K562 (cell line): ENCODE measurements around the gene ANKZF1. TPM values are rescaled to one million over a fixed set of nuclear protein-coding genes. Genes with fewer than 3 reads are reported as not detected.

Experiments
- ARID4B ChIP-seq: sonication (generic); formaldehyde crosslinking; IDR thresholded peaks from 2 replicates; pipeline ENCODE4 v1.8.0; 2022; ENCODE audit warnings: mild to moderate bottlenecking, missing genetic modification reagents
- CHD1 ChIP-seq: fragments of 200-600 bp; sonication (generic); IDR thresholded peaks from one replicate; pipeline ENCODE4 v1.6.1; 2012; ENCODE audit warnings: mild to moderate bottlenecking, moderate library complexity, low read length, inconsistent platforms
- CHD4 ChIP-seq: fragments of 200-600 bp; sonication (generic); IDR thresholded peaks from 3 replicates; pipeline ENCODE4 v1.6.1; 2012; ENCODE audit warnings: low read depth, mild to moderate bottlenecking, mixed read lengths, low read length, inconsistent platforms; ENCODE audit not compliant: insufficient read depth, insufficient replicate concordance, poor library complexity, severe bottlenecking
- ESRRB ChIP-seq: fragments of 250-450 bp; sonication (Bioruptor Pico); IDR thresholded peaks from 2 replicates; pipeline ENCODE4 v1.5.0; 2020; ENCODE audit warnings: mild to moderate bottlenecking, moderate library complexity, borderline replicate concordance
- HDGF ChIP-seq: fragments of 450-650 bp; IDR thresholded peaks from 2 replicates; pipeline ENCODE4 v1.6.1; 2016
- NCOR1 ChIP-seq: fragments of 450-650 bp; IDR thresholded peaks from 2 replicates; pipeline ENCODE4 v1.6.1; 2016; ENCODE audit warnings: mild to moderate bottlenecking, moderate library complexity
- NR1H2 ChIP-seq: sonication (generic); formaldehyde crosslinking; IDR thresholded peaks from 2 replicates; pipeline ENCODE4 v1.4.0; 2020; ENCODE audit warnings: mild to moderate bottlenecking, missing genetic modification reagents
- PCBP1 ChIP-seq: fragments of 200-400 bp; formaldehyde crosslinking; IDR thresholded peaks from 2 replicates; pipeline ENCODE4 v1.6.1; 2018; ENCODE audit warnings: mild to moderate bottlenecking, low read depth, low read length; ENCODE audit not compliant: poor library complexity, severe bottlenecking
- RUNX1 ChIP-seq: sonication (generic); IDR thresholded peaks from 2 replicates; pipeline ENCODE4 v1.6.1; 2016; ENCODE audit warnings: antibody characterized with exemption, low read depth
- THRB ChIP-seq: fragments of 450-650 bp; formaldehyde crosslinking; conservative IDR thresholded peaks from 2 replicates; pipeline ENCODE4 v1.4.0; 2022; ENCODE audit warnings: mild to moderate bottlenecking, missing genetic modification characterization
- YBX1 ChIP-seq: fragments of 450-650 bp; IDR thresholded peaks from 2 replicates; pipeline ENCODE4 v1.7.1; 2016; ENCODE audit warnings: mild to moderate bottlenecking
- ZBTB5 ChIP-seq: fragments of 450-650 bp; IDR thresholded peaks from 2 replicates; pipeline ENCODE4 v1.6.1; 2017; ENCODE audit warnings: antibody characterized with exemption
- ZNF551 ChIP-seq: fragments of 250-450 bp; sonication (Bioruptor Pico); IDR thresholded peaks from 2 replicates; pipeline ENCODE4 v1.5.0; 2021; ENCODE audit warnings: mild to moderate bottlenecking, moderate library complexity
- ZNF695 ChIP-seq: fragments of 450-650 bp; formaldehyde crosslinking; IDR thresholded peaks from 2 replicates; pipeline ENCODE4 v1.4.0; 2020; ENCODE audit warnings: mild to moderate bottlenecking, moderate library complexity
- polyA plus RNA-seq, 8 experiments: library from polyadenylated mRNA; depleted of rRNA in 4 of 8; stranded (reverse) in 5 of 8; unstranded in 3 of 8; fragments of >200 nt; fragmentation: Nextera tagmentation in 2 of 8; fragmentation: Illumina TruSeq in 1 of 8; extraction: Ambion mirVana in 2 of 8; extraction: Trizol in 1 of 8; gene quantifications; 2 replicates each; pipeline versions ENCODE4 v1.2.1 to v1.2.3, GENCODE V29; 2011 to 2014; ENCODE audit warnings: inconsistent platforms in 1 of 8, missing spikeins in 1 of 8
- total RNA-seq, 7 experiments: library from RNA; depleted of rRNA in 6 of 7; stranded (reverse); fragments of >200 nt in 6 of 7; fragmentation: Illumina TruSeq in 2 of 7; extraction: Trizol in 2 of 7; gene quantifications; 2 replicates each; pipeline versions ENCODE4 v1.2.1 to v1.2.3, GENCODE V29; 2011 to 2021; ENCODE audit warnings: low replicate concordance in 1 of 7

ANKZF1 gene
- total and polyA plus RNA-seq, 9 of the 15 experiments (the other 6 are each of a cell fraction or from before 2014, with no cell fraction given), result 3.1 to 60.6 (median 31.0) TPM

GRCh38 chr2:219279151-219279915, 49.7 kb downstream of the ANKZF1 start, which contains the start of gene DNAJB2 (continued):
- 0 out of 2 replicates have a peak, but pooled peaks have one; percentile 65 for TF ChIP-seq RUNX1
- TF ChIP-seq ZNF695, result no peak
- no peak for TF ChIP-seq CHD4
- TF ChIP-seq ARID4B (CRISPR knock-in tag), result peak; percentile 87
- no peak for TF ChIP-seq ESRRB (CRISPR knock-in tag)
- no peak for TF ChIP-seq THRB
- peak; percentile 100 for TF ChIP-seq PCBP1
- no peak for TF ChIP-seq ZBTB5
- peak; percentile 99 for TF ChIP-seq NCOR1
- no peak for TF ChIP-seq NR1H2 (CRISPR knock-in tag)
- no peak for TF ChIP-seq CHD1
- TF ChIP-seq HDGF, result no peak
- TF ChIP-seq YBX1, result no peak
- TF ChIP-seq ZNF551 (CRISPR knock-in tag), result no peak
